GM19025 (cell line): ENCODE results near the gene DAPK1.
"Not testable (repeated sequence)": the region's sequence is repeated elsewhere in the genome, so short reads cannot be mapped to it uniquely, and the experiment has no call there.

Source experiments
- ATAC-seq: cut with Tn5 transposase; IDR thresholded peaks from one replicate; pipeline ENCODE4 v1.9.1; 2021; ENCODE audit warnings: mild to moderate bottlenecking, low read depth, moderate library complexity; ENCODE audit not compliant: unreplicated experiment

The DAPK1 gene

DNA sequence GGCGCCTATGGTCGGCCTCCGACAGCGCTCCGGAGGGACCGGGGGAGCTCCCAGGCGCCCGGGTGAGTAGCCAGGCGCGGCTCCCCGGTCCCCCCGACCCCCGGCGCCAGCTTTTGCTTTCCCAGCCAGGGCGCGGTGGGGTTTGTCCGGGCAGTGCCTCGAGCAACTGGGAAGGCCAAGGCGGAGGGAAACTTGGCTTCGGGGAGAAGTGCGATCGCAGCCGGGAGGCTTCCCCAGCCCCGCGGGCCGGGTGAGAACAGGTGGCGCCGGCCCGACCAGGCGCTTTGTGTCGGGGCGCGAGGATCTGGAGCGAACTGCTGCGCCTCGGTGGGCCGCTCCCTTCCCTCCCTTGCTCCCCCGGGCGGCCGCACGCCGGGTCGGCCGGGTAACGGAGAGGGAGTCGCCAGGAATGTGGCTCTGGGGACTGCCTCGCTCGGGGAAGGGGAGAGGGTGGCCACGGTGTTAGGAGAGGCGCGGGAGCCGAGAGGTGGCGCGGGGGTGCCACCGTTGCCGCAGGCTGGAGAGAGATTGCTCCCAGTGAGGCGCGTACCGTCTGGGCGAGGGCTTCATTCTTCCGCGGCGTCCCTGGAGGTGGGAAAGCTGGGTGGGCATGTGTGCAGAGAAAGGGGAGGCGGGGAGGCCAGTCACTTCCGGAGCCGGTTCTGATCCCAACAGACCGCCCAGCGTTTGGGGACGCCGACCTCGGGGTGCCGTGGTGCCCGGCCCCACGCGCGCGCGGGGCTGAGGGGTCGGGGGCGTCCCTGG is 561 bp downstream of the DAPK1 start:
- peak; percentile 20 for ATAC-seq

DNA sequence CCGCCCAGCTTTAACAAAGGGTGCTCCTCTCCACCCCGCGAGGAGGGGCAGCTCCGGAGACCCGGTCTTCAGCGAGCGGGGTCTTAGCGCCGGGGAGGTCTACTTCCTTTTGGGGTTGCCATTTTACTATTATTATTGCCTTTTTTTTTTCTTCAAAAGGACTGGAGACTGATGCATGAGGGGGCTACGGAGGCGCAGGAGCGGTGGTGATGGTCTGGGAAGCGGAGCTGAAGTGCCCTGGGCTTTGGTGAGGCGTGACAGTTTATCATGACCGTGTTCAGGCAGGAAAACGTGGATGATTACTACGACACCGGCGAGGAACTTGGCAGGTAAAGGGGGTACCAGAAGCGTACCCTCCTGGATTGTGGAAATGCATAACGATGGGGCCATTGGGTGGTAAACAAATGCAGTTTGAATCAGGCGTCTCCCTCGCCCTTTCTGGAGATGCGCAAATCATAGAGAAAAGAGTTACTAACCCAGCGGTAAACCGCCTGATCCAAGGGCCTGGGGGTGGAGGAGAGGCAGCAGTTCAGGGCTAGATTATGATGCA is 1.2 kb downstream of the DAPK1 start:
- ATAC-seq = no peak

DNA sequence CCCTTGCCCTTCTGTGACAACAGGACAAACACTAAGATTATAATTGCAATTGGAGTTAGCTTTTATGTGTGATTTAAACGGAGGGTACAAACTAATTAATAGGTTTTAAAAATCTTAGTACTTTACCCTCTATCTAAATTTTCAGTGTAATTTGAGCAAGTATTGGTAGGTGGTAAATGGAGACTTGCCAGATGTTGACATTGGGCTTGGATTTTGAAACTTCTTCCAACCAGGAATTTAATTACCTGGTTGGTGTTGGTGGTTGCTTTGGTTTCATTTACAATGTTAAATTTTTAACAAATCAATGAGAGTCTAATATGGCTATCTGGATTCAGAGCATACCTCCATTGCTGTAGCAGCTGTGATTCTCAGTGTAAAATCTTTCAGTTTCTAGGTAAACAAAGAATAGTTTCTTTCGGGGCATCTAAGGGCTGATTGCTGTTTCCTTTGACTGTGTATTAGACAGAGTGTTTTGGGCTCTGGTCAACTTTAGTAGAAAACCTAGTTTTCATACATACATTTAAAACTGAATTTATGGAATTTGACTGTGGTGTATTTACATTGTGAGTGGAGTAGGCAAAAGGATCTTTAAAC is 1.9 kb downstream of the DAPK1 start:
- ATAC-seq = no peak

GRCh38 chr9:87500491-87501270 is 3.0 kb downstream of the DAPK1 start:
- ATAC-seq = no peak

DNA sequence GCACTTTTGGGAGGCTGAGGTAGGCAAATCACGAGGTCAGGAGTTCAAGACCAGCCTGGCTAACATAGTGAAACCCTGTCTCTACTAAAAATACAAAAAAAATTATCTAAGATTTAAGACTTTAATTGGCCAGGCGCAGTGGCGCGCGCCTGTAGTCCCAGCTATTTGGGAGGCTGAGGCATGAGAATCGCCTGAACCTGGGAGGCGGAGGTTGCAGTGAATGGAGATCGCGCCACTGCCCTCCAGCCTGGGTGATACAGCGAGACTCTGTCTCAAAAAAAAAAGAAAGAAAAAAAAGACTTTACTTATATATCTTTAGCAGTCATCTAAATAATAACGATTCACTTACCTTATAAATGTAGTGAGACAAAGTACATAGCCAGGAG is 3.6 kb downstream of the DAPK1 start:
- ATAC-seq = not testable (repeated sequence)

DNA sequence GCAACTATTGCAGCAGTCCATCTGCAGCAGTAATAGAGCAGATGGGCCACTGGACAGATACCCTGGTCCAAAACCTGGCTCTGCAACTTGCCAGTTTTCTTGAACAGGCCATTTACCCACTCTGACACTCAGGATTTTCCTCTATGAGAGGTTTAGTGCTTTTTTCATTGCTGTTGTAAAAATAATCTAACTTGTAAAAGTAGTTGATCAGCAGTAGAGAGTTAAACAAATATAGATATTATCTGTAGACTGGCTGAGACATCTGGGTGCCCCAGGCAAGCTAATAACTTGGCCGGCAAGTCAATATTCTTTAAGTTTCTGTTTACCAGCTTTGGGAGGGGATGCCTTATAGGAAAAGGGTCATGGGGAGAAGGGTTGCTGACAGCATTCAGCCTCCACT is 4.1 kb downstream of the DAPK1 start:
- ATAC-seq = no peak

DNA sequence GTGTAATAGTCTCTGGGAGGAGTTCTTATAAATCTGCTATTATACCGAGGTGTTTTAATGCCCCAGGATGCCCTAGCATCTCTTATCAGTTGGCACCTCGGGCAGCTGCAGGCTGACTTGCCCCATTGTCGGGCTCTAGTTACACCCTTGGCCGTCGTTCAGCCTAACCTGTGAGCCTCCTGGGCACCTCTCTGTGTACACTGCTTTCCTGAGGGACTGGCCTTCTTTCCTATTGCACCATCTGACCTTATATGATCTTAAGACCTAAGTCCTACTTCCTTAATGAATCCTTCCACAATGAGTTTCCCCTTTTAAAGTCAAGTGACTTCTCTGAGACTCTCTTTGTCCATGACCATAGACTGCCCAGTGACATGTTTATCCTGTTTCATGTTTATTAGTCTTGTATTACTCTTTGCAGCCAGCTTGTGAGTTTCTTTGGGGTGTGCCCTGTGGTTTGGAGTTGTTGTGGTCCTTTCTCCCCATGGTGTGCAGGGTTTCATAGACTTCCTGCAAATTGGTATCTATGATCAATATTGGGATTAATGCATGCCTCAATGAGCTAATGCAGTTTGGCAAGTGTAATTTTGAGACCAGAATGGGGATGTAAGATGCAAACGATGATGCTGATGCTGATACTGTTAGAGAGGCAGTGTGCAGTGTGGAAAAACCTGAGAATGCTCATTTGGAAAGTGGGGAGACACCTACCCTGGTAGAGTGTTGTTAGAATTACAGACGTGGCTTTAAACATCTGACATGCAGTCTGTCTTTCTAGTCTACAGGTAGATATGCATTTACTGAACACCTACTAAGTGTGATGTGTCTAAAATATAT is 4.9 kb downstream of the DAPK1 start:
- ATAC-seq = no peak

- no peak for ATAC-seq
These were observed 5.8 kb downstream of the DAPK1 start for GRCh38 chr9:87503430-87503829.

DNA sequence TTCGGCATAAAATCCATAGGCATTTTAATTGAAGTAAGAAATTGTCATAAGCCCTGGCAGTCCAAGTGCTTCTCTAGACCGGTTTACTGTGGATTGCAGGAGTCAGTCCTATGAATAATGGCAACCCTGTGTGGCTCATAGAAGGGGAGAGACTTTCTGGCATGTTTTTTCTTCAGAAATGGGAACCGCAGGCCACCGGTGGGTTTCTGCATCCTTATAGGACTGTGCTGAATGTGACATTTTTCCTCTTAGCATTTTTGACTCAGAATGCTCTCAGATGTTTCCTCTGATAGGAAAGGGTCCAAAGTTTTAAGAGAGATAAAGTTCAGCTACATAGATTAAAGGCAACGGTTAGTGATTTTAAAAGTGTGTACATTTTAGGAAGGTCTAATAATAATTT is 6.3 kb downstream of the DAPK1 start:
- no peak for ATAC-seq

DNA sequence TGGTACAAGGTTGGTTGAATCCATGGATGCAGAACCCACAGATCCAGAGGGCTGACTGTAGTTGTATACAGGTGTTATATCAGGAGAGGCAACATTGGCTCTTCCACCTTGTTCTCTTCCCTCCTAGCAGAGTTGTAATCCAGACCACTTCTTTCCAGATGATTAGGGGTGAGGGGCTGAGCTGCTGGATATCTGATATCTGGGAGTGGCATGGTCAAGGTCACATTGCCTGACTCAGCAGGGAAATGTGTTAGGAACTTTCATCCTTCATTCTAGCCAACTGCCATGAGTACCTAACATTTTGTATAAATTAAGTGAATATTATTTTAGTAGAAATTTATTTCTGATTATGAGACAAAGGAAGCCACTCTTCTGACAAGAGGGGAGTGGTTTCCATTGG is 7.3 kb downstream of the DAPK1 start:
- no peak for ATAC-seq

DNA sequence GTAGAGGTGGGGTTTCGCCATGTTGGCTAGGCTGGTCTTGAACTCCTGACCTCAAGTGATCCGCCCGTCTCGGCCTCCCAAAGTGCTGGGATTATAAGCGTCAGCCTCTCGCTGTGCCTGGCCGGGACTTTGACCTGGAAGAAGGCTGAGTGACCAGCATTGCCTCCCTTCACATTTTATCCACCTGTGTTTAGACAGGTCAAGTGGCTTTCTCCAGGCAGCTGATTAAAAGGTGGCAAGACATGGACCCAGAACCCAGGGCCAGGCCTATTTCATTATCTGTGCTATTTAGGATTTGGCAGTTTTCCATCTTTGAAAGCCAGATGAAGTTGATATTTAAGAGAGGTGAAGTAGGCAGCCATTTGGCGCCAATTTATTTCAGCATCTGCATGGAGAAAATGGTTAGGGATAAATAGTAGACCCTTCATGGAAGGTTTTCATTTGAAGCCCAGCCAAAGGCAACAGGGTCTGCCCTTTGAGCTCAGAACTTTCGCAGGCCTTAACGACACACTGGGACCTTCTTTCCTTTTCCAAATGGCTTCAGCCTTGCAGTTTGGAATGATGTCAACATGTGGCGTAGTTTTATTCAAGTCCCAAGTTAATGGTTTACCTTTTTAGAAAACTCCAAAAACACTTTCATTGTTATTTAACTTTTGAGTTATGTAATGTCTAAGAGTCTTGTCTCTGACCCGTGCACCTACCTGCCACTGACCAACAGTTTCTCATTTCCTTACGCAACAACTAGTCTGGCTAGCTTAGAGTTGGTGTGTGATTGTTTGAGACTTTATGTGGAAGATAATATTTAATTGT is 8.4 kb downstream of the DAPK1 start:
- no peak for ATAC-seq

DNA sequence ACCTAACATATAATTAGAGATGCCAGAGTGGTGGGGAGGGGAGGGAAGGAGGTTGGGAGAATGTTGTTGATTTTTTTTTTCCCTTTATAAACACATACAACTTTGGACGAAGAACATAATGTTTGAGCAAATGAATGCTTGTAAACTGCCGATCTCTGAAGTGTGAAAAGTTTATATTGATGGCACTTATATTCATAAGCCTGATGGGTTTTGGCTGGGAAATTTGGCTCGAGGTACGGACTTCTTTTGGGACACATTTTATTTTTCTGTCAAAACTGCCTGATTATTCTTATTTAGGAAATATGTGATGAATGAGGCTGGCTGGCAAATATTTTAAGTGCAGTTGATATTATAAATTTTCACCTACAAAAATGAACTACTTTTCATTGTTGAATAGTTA is 9.9 kb downstream of the DAPK1 start:
- no peak for ATAC-seq

- no peak for ATAC-seq
These were observed 12.6 kb downstream of the DAPK1 start for GRCh38 chr9:87510252-87510683.

DNA sequence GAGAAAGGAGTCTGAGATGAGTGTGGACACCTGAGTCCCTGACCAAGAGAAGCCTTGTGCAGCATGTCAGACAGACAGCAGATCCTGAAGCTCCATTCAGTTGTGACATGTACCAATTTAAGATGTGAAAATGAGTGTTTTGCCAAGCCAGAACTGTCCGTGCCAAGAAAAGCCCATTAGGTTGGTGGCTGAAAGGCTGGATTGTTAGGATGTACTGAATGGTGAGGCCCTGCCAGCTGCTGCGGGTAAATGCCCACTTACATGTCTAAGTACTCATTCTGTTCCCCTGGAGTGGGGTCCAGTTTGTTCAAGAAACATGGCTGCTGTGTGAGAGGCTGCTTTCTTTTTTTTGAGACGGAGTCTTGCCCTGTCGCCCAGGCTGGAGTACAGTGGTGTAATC is 14.6 kb downstream of the DAPK1 start:
- no peak for ATAC-seq

GRCh38 chr9:87513161-87513560 is 15.5 kb downstream of the DAPK1 start:
- no peak for ATAC-seq

GRCh38 chr9:87513880-87514535 is 16.3 kb downstream of the DAPK1 start:
- no peak for ATAC-seq

GRCh38 chr9:87515006-87515405 is 17.3 kb downstream of the DAPK1 start:
- no peak for ATAC-seq

DNA sequence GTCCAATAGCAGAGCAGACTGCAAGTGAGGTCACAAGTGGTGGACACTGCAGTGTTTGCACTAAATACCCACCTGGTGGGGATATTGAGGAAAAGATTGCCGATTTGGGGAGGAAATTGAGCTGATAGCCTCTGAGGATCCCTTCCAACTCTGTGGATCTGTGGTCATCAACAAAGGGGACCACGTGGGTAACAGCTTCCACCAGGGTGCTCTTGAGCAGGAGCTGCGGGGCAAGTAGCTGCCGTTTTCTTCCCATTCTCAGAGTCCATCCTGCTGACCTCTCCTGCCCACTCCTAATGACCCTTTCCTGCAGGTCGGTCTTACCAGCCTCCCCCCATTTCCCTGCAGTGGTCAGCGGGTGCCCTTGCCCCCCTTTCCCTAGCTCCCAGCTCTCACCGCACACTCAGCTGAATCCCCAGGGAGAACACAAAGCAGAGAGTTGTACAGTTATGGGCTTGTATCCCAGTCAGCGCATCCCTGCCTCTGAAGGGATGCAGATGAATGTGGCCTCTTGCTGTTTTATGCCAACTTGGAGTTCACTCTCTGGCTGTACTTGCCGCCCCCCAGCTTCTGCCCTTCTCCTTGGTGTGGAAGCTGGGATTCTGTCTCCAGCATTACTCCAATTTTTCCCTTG is 18.0 kb downstream of the DAPK1 start:
- ATAC-seq = no peak
